ENCODE data around the gene PGS1.

- TF ChIP-seq POLR2A (IDR thresholded peaks at IDR 0.05) (no peak), POLR2AphosphoS5 (IDR thresholded peaks at IDR 0.05; ENCODE audit: insufficient read depth in 1 of 2, low read depth in 1 of 2) (peak in 1 of 2 donors; percentile 27), CTCF (IDR thresholded peaks at IDR 0.05) (no peak)
Measured at GRCh38 chr17:78409191-78409928, 30.9 kb downstream of the PGS1 start.
